IPS-15b (cell line): ENCODE data around the gene LRRC36.
A peak's percentile ranks its signal among the peaks of the same experiment; 100 is the strongest.

Source experiments
- H3K27me3 ChIP-seq: one replicate; pipeline ENCODE4 v1.6.1; 2013; ENCODE audit warnings: low read length; ENCODE audit not compliant: control insufficient read depth, insufficient read depth
- H3K36me3 ChIP-seq: one replicate; pipeline ENCODE4 v1.6.1; 2013; ENCODE audit warnings: low read length; ENCODE audit not compliant: control insufficient read depth, insufficient read depth
- H3K4me1 ChIP-seq: one replicate; pipeline ENCODE4 v1.6.1; 2013; ENCODE audit warnings: mild to moderate bottlenecking, low read length; ENCODE audit not compliant: control insufficient read depth, insufficient read depth
- H3K4me3 ChIP-seq: one replicate; pipeline ENCODE4 v1.5.1; 2013; ENCODE audit warnings: low read depth, low read length
- H3K9ac ChIP-seq: one replicate; pipeline ENCODE4 v1.6.1; 2013; ENCODE audit warnings: low read depth, mild to moderate bottlenecking, low read length
- H3K9me3 ChIP-seq: one replicate; pipeline ENCODE4 v1.6.1; 2013; ENCODE audit warnings: mild to moderate bottlenecking, low read length; ENCODE audit not compliant: control insufficient read depth, insufficient read depth

LRRC36 gene

DNA sequence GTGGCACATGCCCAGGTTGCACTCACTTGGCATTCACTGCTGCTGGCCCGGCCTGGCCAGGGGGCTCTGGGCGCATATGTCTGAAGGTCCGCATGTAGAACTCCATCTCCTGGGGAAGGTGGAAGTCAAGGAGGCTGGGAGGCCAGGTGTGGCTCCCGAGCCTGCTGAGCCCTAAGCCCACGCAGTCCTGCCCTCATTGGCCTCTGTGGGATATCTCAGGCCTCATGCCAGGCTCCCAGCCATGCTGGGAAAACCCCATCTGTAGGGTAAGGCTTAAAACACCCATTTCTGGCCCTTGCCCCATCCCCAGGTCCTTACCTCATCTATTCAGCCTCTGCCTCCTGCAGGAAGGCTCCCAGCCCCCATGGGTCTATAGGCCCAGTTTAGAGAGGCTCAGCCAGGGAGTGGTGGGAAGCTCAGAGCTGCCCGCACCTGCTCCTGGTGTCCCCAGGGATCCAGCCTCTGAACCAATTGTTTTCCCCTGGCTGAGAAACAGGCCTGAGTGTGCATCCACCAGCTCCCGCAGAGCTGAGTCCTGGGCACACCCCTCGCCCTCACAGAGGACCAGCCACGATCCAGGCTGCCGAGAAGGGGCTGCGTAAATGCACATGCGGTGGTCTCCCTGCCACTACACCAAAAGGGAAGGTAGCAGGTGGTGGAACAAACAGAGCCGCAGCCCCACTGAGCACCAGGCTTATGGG lies 69.0 kb downstream of the LRRC36 start:
- Histone ChIP-seq H3K9ac (no peak overlapping the region), H3K36me3 (no peaks in the 10 kb centered on the region), H3K4me3 (peak overlapping the region; percentile 59), H3K9me3 (no peaks in the 10 kb centered on the region), H3K4me1 (peaks cover 12% of the 10 kb centered on the region), H3K27me3 (peaks cover 45% of the 10 kb centered on the region)

DNA sequence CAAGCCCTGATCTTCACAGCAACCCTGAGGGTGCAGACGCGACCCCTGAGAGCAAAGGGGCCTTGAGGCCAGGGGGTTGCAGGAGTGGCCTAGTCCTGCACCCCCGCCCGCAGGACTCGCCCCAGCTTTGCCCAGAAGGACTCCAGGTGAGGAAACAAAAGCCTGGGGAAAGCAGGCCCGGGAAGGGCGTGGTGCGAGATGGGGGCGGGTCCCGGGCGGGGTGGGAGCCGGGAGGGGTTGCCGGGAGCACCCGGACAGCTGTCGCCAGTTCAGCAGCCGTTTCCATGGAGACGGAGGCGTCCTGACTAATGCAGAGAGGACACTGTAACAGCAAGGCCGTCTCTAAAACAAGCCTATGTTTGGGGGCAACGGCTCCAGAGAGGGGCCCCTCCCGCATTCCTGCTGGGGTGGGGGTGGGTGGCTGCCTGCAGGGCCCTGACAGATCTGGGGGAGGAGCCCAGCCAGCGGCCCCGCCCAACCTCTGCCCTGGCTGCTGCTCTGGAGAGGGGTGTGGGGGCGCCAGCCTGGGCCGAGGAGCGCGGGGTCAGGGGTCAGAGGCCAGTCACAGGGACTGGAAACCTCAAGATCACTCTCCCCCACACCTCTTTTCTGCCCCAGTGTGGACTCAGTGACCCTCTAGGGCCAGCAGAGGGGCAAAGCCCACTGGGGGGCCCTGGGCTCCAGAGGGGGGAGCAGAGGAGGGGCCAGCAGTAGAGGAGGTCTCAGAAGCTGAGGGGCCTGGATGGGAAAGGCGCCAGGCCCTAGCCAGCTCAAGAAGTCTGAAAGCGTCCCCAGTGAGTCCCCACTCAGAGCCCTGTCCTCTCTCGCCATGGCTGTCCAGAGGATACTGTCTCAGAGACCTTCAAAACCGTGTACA lies 69.8 kb downstream of the LRRC36 start:
- no peak overlapping the region for H3K9ac ChIP-seq

DNA sequence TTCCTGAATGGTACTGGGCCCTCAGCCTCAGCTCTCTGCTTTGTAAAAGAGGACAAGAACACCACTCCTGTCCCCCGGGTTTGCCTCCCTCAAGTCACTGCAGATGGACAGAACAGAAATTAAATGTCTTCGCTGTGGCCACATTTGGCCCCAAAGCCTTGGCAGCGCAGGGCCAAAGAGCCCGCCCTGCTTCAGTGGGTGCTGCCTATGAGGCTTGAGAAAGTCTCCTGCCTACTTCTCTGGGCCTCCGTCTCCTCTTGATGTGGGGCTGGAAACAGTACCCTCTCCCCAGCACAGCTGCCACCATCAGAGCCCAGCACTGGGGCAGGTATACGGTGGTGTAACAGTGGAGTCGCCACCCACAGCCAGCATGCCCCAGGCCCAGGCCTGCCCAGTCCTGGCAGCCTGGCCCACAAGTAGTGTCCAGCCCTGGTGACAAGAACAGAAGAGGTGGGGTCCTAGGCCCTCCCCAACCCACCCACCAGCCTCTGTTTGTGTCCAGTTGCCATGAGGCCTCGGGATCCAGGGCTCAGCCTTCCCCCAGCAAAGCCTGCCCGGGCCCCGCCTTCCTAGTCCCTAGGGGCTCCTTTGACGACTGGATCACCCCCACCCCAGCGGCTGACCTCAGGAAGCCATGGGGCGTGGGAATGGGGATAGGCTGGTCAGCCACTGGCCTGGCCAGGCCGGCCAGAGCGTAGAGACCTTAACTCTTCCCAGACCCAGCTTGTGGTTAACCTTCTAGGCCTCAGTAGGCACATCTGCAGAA lies 70.6 kb downstream of the LRRC36 start:
- H3K9ac ChIP-seq, result no peak overlapping the region
- H3K27me3 ChIP-seq, result peaks cover 46% of the 10 kb centered on the region

More for the DNA sequence above, 69.8 kb downstream of the LRRC36 start:
- Histone ChIP-seq H3K36me3 (no peaks in the 10 kb centered on the region), H3K4me1 (peaks cover 12% of the 10 kb centered on the region), H3K9me3 (no peaks in the 10 kb centered on the region), H3K4me3 (peak overlapping the region; percentile 37), H3K27me3 (peaks cover 46% of the 10 kb centered on the region)

DNA sequence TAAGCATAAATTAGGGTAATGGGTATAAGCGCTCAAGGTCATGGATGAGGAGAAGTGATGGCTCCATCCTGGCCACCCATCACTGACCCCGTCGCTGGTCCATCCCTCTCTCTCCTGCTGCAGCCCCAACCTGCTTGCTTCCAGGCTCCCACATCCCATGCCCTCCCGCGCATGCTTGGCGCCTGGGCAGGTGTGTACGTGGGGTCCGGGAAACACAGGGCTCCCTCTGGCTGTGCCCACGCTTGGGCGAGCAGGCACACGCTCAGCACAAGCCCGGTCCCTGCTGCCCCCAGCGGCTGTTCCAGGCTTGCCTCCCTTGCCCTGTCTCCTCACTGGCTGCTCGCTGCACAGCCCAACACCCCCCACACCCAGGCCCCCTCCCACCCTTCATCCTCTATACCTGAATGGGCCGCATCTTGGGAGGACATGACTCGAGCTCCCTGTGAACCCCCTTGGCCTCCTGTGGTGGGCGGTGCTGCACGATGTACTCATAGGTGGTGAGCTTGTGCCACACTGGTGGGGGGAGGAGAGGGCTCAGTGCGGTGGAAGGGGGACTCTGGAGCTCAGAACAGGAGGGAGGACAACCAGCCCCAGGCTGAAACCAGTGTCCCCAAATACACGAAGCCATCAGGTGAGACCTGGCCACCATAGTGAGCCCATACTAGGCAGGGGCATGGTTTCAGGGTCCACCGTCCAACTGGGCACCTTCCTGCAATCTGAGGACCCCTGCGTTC lies 71.4 kb downstream of the LRRC36 start:
- Histone ChIP-seq H3K27me3 (peaks cover 39% of the 10 kb centered on the region), H3K36me3 (no peaks in the 10 kb centered on the region), H3K4me3 (no peak overlapping the region), H3K4me1 (peaks cover 12% of the 10 kb centered on the region), H3K9ac (no peak overlapping the region), H3K9me3 (no peaks in the 10 kb centered on the region)

More for the DNA sequence above, 70.6 kb downstream of the LRRC36 start:
- no peaks in the 10 kb centered on the region for H3K9me3 ChIP-seq
- H3K4me3 ChIP-seq, result peak overlapping the region; percentile 37
- H3K36me3 ChIP-seq, result no peaks in the 10 kb centered on the region
- peaks cover 12% of the 10 kb centered on the region for H3K4me1 ChIP-seq

DNA sequence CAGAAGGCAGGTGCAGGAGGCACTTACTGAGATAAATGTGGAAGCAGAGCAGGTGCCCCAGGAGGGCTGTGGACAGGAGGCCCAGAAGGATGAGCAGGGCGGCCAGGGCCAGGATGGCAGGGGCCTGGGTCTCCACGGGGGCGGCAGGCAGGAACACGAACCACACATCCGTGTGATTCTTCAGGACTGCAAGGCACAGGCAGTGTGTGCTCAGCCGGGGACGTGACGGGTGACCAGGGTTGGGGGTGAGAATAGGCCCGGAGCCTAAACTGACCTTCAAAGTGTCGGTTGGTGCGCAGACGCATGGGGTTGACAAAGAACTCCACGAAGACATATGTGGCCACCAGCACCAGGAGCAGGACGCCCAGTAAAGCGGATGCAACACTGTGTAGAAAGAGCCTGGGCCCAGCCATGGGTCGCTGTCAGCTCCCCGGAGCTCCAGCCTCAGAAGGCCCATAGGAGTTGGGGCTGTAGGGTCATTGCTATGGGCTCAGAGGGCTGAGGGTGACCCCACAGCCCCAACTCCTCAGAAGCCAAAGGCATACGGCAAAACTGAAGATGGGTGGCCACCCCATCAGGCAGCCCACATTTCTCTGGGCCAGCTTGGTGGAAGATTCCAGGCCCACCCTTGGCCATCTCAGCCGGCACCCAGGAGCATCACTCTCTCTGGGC lies 72.1 kb downstream of the LRRC36 start:
- Histone ChIP-seq H3K36me3 (no peaks in the 10 kb centered on the region), H3K9me3 (no peaks in the 10 kb centered on the region), H3K4me1 (peaks cover 12% of the 10 kb centered on the region), H3K9ac (no peak overlapping the region), H3K27me3 (peaks cover 33% of the 10 kb centered on the region), H3K4me3 (no peak overlapping the region)

DNA sequence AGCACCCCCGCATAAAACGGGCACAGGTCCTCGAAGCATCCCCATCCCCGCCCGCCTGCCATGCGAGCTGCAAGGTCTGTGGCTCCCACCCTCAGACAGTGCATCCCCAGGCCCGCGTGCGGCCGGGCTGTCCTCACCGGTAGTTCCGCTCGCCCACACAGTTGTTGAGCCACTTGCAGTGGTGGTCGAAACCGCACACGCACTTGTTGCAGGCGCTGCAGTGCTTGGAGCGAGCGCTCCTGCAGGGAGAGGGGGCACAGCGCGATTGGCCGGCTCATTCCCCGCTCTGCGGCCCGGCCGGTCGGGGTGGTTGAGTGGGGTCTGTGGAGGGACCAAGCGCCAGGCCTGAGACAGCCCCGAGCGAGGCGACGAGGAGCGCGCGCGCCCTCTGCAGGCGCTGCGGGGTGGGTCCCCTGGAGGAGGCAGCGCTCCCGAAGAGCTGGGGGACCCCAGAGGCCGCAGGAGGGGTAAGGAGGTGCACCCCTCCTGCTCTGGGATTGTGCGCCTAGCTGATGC lies 72.7 kb downstream of the LRRC36 start:
- no peak overlapping the region for H3K4me3 ChIP-seq
- no peaks in the 10 kb centered on the region for H3K9me3 ChIP-seq
- peaks cover 12% of the 10 kb centered on the region for H3K4me1 ChIP-seq
- no peaks in the 10 kb centered on the region for H3K36me3 ChIP-seq
- no peak overlapping the region for H3K9ac ChIP-seq
- H3K27me3 ChIP-seq, result peaks cover 27% of the 10 kb centered on the region

DNA sequence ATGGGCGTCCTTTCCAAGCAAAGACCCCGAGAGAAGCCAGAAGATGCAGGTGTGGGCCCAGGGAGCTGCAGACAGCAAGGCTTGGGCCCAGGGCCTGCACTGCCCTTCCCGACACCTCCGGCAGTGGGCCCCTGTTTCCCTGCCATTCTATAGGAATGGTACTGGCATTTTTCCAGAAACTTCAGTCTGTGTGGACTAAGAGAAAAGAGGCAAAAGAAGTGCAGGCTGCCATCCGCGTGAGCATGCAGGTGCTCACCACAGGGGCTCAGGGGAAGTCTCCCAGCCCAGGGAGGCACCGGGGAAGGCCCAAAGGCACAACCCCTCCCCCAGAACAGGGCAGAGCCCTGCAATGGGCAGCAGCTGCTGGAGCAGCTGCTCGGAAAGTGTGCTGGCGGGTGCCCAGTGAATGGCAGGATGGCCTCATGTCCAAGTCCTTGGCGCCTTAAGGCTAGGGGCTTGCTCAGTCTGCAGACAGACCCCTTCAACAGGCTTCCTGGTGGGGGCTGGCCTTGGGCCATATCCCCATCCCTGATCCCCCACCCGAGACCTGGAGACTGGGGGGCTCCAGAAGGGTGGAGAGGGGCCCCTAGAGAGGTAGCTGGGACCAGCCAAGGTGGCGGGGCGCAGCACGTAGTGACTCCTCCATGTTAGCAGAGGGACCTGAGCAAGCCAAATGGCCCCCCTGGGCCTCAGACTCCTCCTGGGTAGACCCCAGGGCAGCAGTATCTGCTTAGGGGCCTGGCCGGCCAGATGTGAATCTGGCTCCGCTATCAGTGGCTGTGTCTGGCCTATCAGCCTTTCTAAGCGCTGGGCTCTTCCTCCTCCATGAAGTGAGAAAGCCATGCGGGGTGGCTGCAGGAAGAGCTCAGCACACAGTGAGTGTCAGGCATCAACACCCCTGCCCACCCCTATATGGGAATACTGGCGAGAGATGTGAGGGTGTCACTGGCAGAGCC lies 73.4 kb downstream of the LRRC36 start:
- Histone ChIP-seq H3K36me3 (no peaks in the 10 kb centered on the region), H3K9ac (no peak overlapping the region), H3K4me1 (peaks cover 12% of the 10 kb centered on the region), H3K27me3 (peaks cover 20% of the 10 kb centered on the region), H3K9me3 (no peaks in the 10 kb centered on the region), H3K4me3 (no peak overlapping the region)

DNA sequence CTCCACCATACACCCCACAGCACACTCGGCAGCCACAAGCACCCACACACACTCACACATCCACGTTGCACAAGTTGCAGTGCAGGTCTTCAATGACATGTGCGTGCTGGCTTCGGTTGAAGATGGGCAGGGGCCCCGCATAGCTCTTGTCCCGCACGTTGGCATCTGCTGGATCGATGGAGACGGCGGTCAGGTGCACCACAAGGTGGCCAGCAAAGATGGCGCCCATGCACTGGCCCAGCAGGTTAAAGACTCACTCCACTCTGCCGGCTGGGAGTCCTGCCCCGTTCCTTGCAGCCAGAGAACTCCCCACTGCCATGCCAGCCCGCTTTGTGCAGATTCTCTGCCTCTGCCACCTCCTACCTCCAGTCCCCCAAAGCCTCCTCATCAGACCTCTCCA lies 74.3 kb downstream of the LRRC36 start:
- H3K27me3 ChIP-seq, result peaks cover 11% of the 10 kb centered on the region
- H3K4me1 ChIP-seq, result peaks cover 8% of the 10 kb centered on the region
- no peak overlapping the region for H3K4me3 ChIP-seq
- no peak overlapping the region for H3K9ac ChIP-seq
- no peaks in the 10 kb centered on the region for H3K36me3 ChIP-seq
- H3K9me3 ChIP-seq, result no peaks in the 10 kb centered on the region

DNA sequence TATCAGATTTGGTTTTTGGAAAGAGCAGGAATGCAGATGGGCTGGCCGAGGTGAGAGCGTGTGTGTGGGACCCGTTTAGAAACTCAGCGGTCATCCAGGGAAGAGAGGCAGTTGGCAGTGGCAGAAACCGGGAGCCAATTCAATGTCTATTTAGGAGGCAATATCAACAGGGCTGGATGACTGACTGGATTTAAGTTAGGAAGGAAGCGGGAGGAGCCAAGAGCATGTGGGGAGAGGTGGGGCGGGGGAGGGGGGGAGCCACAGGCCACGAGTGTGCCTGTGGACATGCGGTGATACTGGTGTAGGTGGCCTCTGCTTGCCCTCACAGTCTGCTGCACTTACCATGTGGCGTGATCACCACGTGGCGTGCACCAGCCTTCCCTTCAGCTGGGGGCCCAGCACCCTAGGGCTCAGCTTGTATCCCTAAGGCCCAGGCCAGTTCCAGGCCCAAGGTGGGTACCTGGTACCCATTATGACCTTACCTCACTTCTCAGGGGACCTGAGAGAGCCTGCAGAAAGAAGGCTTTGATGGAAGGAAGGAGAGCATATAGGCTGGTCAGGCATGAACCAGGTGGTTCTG lies 77.5 kb downstream of the LRRC36 start:
- Histone ChIP-seq H3K4me3 (no peak overlapping the region), H3K36me3 (no peaks in the 10 kb centered on the region), H3K27me3 (peaks cover 2% of the 10 kb centered on the region), H3K9me3 (no peaks in the 10 kb centered on the region), H3K4me1 (peaks cover 7% of the 10 kb centered on the region), H3K9ac (no peak overlapping the region)
